NCI-H1105 treated with DMSO at 0.1 percent for 48 hours (cell line): ENCODE measurements around the gene RTN4RL1.
A peak's percentile ranks its signal among the peaks of the same experiment; 100 is the strongest.

ENCODE experiments used
- DNase-seq: peaks from one replicate; lab custom pipeline; 2025; lab: John Stamatoyannopoulos, UW

The RTN4RL1 gene

GRCh38 chr17:2059547-2060384 is 34.6 kb upstream of the RTN4RL1 start:
- DNase-seq = no peak

GRCh38 chr17:2058586-2059546 is 33.7 kb upstream of the RTN4RL1 start:
- no peak for DNase-seq

GRCh38 chr17:2057760-2058585 is 32.8 kb upstream of the RTN4RL1 start:
- no peak for DNase-seq

- no peak for DNase-seq
Measured at GRCh38 chr17:2057175-2057759, 32.1 kb upstream of the RTN4RL1 start.

GRCh38 chr17:2056206-2057174 is 31.4 kb upstream of the RTN4RL1 start:
- DNase-seq = no peak

GRCh38 chr17:2055292-2056205 is 30.4 kb upstream of the RTN4RL1 start:
- DNase-seq = no peak

- peak; percentile 35 for DNase-seq
Measured at GRCh38 chr17:2054512-2055291, 29.6 kb upstream of the RTN4RL1 start, which contains the start of gene HIC1. HIC1 (plus strand) TSS chr17:2055103; CDS start chr17:2056691, 1,588 bp downstream.

- DNase-seq = no peak
Measured at GRCh38 chr17:2054262-2054511, 29.1 kb upstream of the RTN4RL1 start.

GRCh38 chr17:2053380-2054261 is 28.5 kb upstream of the RTN4RL1 start:
- peak; percentile 40 for DNase-seq

- DNase-seq = no peak
Measured at GRCh38 chr17:2051933-2052559, 26.9 kb upstream of the RTN4RL1 start.

GRCh38 chr17:2051061-2051932 is 26.2 kb upstream of the RTN4RL1 start:
- peak; percentile 22 for DNase-seq

- DNase-seq = peak; percentile 16
Measured at GRCh38 chr17:2050300-2051060, 25.3 kb upstream of the RTN4RL1 start.

- peak; percentile 30 for DNase-seq
Measured at GRCh38 chr17:2049333-2050299, 24.5 kb upstream of the RTN4RL1 start.

- no peak for DNase-seq
Measured at GRCh38 chr17:2048805-2049204, 23.7 kb upstream of the RTN4RL1 start.
